T follicular helper cell (primary cell): ENCODE results near the gene SUN2.

ENCODE experiments used
- DNase-seq: peaks from one replicate; pipeline ENCODE4 v3.0.0-alpha.2; 2020; ENCODE audit warnings: low read depth

The SUN2 gene

GRCh38 chr22:38716271-38716670 lies 39.5 kb downstream of the SUN2 start:
- no peak for DNase-seq

- no peak for DNase-seq
Measured at GRCh38 chr22:38715852-38716251, 39.9 kb downstream of the SUN2 start.

GRCh38 chr22:38715176-38715764 lies 40.5 kb downstream of the SUN2 start:
- no peak for DNase-seq

- DNase-seq: no peak
Measured at GRCh38 chr22:38713921-38714320, 41.9 kb downstream of the SUN2 start.

- no peak for DNase-seq
Measured at GRCh38 chr22:38712486-38713207, 43.2 kb downstream of the SUN2 start.

- DNase-seq: no peak
Measured at GRCh38 chr22:38710866-38711265, 44.9 kb downstream of the SUN2 start.

- DNase-seq: no peak
Measured at GRCh38 chr22:38710351-38710750, 45.4 kb downstream of the SUN2 start.

- no peak for DNase-seq
Measured at GRCh38 chr22:38709306-38709705, 46.5 kb downstream of the SUN2 start.

- DNase-seq: no peak
Measured at GRCh38 chr22:38707984-38708383, 47.8 kb downstream of the SUN2 start.

GRCh38 chr22:38707346-38707745 lies 48.5 kb downstream of the SUN2 start:
- no peak for DNase-seq

- DNase-seq: no peak
Measured at GRCh38 chr22:38706901-38707195, 49.0 kb downstream of the SUN2 start.

GRCh38 chr22:38706101-38706900 lies 49.5 kb downstream of the SUN2 start:
- DNase-seq: no peak

GRCh38 chr22:38705235-38706100 lies 50.3 kb downstream of the SUN2 start, which contains the start of gene GTPBP1:
GTPBP1 (plus strand) TSS chr22:38705944; CDS start chr22:38705956, 12 bp downstream.
- peak; percentile 97 for DNase-seq

- no peak for DNase-seq
Measured at GRCh38 chr22:38704654-38705234, 51.1 kb downstream of the SUN2 start.

GRCh38 chr22:38700789-38701628 lies 54.8 kb downstream of the SUN2 start, which contains the start of gene JOSD1:
JOSD1 (minus strand) TSS chr22:38700943; CDS start chr22:38699987, 956 bp downstream.
- DNase-seq: peak; percentile 99

- no peak for DNase-seq
Measured at GRCh38 chr22:38700270-38700788, 55.5 kb downstream of the SUN2 start.

- no peak for DNase-seq
Measured at GRCh38 chr22:38699784-38700183, 56.0 kb downstream of the SUN2 start.

- DNase-seq: no peak
Measured at GRCh38 chr22:38699143-38699542, 56.7 kb downstream of the SUN2 start.

GRCh38 chr22:38698407-38699094 lies 57.2 kb downstream of the SUN2 start:
- no peak for DNase-seq
